ENCODE data around the gene EEF1AKMT1.
A peak's percentile ranks its signal among the peaks of the same experiment; 100 is the strongest.

The EEF1AKMT1 gene

GRCh38 chr13:20801707-20802106 lies 27.9 kb upstream of the EEF1AKMT1 start:
- H3K9me3 Mint-ChIP-seq, result no peaks in the 10 kb centered on the region
- H3K27ac Mint-ChIP-seq, result no peak overlapping the region
- no peak overlapping the region for H3K4me3 Mint-ChIP-seq
- peaks cover 27% of the 10 kb centered on the region for H3K36me3 Mint-ChIP-seq (ENCODE audit: low read depth)
- no peak for TF ChIP-seq CTCF (IDR thresholded peaks at IDR 0.05)
- no peaks in the 10 kb centered on the region for H3K27me3 Mint-ChIP-seq (ENCODE audit: low read depth, poor library complexity)
- no peak for DNase-seq
- H3K4me1 Mint-ChIP-seq, result no peaks in the 10 kb centered on the region

GRCh38 chr13:20799726-20800416 lies 26.1 kb upstream of the EEF1AKMT1 start:
- no peak for TF ChIP-seq CTCF (IDR thresholded peaks at IDR 0.05)
- Mint-ChIP-seq H3K27ac (no peak overlapping the region), H3K4me3 (no peak overlapping the region), H3K4me1 (no peaks in the 10 kb centered on the region), H3K27me3 (ENCODE audit: low read depth, poor library complexity) (peaks cover 1% of the 10 kb centered on the region), H3K36me3 (ENCODE audit: low read depth) (peaks cover 38% of the 10 kb centered on the region), H3K9me3 (no peaks in the 10 kb centered on the region)
- no peak for DNase-seq

- Mint-ChIP-seq H3K36me3 (ENCODE audit: low read depth) (peaks cover 56% of the 10 kb centered on the region), H3K27ac (no peak overlapping the region), H3K4me1 (no peaks in the 10 kb centered on the region), H3K4me3 (no peak overlapping the region), H3K9me3 (no peaks in the 10 kb centered on the region), H3K27me3 (ENCODE audit: low read depth, poor library complexity) (peaks cover 5% of the 10 kb centered on the region)
- no peak for DNase-seq
- no peak for TF ChIP-seq CTCF (IDR thresholded peaks at IDR 0.05)
Observed at GRCh38 chr13:20798027-20798426, 24.3 kb upstream of the EEF1AKMT1 start.

DNA sequence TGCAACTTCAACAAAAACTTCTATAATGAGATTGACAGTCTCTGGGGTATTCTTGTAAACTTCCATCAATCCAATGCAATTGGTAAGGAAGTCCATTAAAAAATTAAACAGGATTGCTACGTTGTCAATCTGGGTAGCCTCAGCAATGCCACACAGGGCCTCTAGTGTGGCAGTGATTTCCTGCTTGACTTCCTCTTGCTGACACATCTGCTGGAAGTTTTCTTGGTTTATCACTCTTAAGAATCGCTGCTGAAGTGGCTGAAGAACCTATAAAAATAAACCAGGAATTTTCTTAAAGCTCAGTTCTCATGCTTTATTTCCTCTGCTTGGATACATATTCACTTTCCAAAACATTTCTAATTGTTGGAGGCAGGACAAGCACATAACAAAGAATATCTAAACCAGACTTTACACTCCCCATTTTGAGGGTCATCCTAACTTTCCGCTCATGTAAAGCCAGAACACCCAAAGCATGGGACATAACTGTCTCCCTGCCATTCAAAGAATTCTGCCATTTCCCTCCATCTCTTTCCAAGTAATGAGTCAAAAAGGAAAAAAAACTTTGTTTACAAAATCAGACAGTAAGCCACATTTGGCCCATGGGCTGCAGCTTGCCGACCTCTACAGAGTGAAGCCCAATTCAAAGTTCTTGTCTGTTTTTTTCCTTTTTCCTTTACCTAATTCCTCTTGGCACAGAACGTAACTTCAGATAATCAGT lies 23.2 kb upstream of the EEF1AKMT1 start:
- TF ChIP-seq CTCF (IDR thresholded peaks at IDR 0.05), result no peak
- H3K36me3 Mint-ChIP-seq (ENCODE audit: low read depth), result peaks cover 59% of the 10 kb centered on the region
- no peak for DNase-seq
- H3K27me3 Mint-ChIP-seq (ENCODE audit: low read depth, poor library complexity), result peaks cover 5% of the 10 kb centered on the region
- no peaks in the 10 kb centered on the region for H3K9me3 Mint-ChIP-seq
- peak overlapping the region; percentile 54 for H3K27ac Mint-ChIP-seq
- H3K4me3 Mint-ChIP-seq, result no peak overlapping the region
- no peaks in the 10 kb centered on the region for H3K4me1 Mint-ChIP-seq

DNA sequence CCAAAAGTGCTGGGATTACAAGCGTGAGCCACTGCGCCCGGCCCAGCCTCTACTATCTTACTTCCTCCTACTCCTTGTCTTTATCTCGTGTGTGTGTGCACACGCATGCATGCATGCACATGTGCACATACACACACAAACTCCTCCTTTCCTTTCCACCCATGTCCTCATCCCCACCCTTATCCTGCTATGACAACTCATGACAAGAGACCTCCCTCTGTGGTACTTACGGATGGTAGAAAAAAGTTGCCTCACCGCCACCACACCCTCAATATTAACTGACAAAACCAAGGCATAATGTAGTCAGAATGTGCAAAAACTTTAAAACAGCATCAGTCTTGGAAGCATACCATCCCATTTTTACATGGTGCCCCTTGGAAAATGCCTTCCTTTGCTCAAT lies 15.9 kb upstream of the EEF1AKMT1 start:
- no peak for DNase-seq
- no peak overlapping the region for H3K4me3 Mint-ChIP-seq
- peaks cover 65% of the 10 kb centered on the region for H3K36me3 Mint-ChIP-seq (ENCODE audit: low read depth)
- no peak overlapping the region for H3K27ac Mint-ChIP-seq
- no peak for TF ChIP-seq CTCF (IDR thresholded peaks at IDR 0.05)
- H3K27me3 Mint-ChIP-seq (ENCODE audit: low read depth, poor library complexity), result peaks cover 2% of the 10 kb centered on the region
- no peaks in the 10 kb centered on the region for H3K4me1 Mint-ChIP-seq
- no peaks in the 10 kb centered on the region for H3K9me3 Mint-ChIP-seq

DNA sequence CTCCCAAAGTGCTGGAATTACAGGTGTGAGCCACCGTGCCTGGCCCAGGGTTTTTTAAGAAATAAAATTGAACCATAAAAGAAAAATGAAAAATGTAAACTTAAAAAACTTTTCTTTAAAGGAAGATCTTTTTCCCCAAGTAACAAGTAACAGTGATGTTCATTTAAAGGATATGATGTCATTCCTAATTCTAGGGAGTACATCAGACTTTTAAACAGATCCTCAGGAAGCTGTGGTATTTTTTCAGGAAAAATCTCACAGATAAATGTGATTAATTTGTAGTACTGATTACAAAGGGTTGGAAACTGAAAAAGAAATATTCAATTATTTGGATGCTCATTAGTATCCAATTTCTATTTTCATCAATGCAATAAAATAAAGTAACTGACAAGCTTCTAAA lies 14.6 kb upstream of the EEF1AKMT1 start:
- Mint-ChIP-seq H3K36me3 (ENCODE audit: low read depth) (peaks cover 58% of the 10 kb centered on the region), H3K27ac (no peak overlapping the region), H3K27me3 (ENCODE audit: low read depth, poor library complexity) (no peaks in the 10 kb centered on the region), H3K4me1 (no peaks in the 10 kb centered on the region), H3K4me3 (no peak overlapping the region), H3K9me3 (no peaks in the 10 kb centered on the region)
- TF ChIP-seq CTCF (IDR thresholded peaks at IDR 0.05), result no peak
- no peak for DNase-seq

All from nephron progenitor cell (in vitro differentiated cells).